GF-D8 (cell line): ENCODE measurements around the gene TLR8.

Experiments
- DNase-seq: peaks from one replicate; lab custom pipeline; 2025; lab: John Stamatoyannopoulos, UW

TLR8 gene

GRCh38 chrX:12906046-12906761 lies at the start of gene TLR8:
Gene TLR8 (plus strand): TSS chrX:12906620. CDS start chrX:12906707, 87 bp downstream.
- DNase-seq = no peak

- DNase-seq = no peak
Measured at GRCh38 chrX:12865359-12865758, 41.1 kb upstream of the TLR8 start.

DNA sequence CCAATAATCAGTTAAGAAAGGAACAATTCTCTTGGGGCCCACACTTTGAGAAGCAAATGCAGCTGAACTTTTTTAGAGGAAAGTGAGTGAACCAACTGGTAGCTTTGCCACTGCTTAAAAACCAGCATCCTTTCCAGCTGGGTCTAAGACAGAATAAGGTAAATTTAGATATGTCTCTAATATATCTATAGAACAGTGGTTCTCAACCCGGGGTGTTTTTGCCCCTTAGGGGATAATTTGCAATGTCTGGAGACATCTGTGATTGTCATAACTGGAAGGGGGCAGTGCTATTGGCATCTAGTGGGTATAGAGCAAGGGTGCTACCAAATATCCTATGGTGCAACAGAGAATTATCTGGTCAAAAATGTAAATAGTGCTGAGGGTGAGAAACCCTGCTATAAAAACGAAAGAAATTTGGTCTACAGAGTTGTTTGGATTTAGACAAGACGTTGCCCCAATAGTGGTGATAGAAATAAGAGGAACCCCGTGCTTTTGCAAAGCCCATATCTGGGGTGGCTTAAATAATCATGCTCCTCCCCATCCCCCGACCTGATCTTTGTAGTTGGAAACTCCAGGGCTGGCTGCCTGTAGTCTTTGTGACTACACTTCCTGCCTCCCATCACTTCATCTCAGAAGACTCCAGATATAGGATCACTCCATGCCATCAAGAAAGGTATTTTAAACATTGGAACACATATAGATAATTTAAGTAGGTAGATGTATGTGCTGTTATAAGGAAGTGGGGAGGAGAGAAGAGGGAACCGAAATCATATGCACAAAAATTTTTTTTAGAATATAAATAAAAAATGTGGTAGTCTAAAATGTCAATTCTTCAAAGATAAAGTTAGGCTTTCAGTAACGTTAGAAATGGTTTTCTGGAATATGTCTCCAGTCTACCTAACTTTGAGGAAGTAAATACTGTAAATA lies 39.7 kb upstream of the TLR8 start, which contains the start of gene TLR7:
Gene TLR7, plus strand, starts transcription at position 622 of the 927 bp plus-strand sequence. CDS start 507 bp downstream, outside the sequence.
- DNase-seq = no peak

DNA sequence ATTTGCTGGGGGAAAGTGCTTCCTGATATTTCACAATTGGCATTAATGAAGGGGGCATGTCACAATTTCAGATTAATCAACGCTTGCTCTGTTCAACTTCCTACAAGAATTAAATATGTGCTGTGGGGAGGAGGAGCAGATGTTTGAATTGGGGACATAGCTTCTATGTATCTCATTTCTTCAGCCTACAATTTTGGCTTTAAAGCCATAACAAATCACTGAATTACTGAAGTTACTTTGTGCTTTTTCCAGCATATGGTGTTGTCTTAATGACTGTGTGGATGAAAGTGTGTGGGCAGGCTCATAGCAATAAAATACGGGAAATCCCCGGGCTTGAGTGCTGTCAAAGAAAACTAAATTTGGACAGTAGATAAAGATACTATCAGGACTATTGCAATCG lies 38.7 kb upstream of the TLR8 start:
- no peak for DNase-seq

DNA sequence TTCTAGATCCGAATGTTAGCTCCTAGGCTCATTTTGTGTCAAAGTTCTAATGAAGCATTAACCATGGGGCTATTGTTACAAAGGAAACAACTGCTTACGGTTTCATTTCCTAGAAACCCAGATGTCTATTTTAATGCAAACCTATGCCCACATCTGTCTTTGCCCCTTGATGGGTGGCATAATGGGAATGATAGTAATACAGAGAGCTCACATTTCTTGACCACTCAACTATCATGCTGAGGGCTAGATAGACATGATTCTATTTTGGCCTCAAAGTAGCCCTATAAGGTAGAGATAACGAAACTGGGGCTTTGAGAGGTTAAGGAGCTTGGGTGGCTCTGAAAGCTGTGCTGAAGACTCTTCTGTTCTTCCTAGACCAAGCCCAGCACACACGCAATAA lies 37.7 kb upstream of the TLR8 start:
- DNase-seq = no peak

GRCh38 chrX:12871257-12871656 lies 35.2 kb upstream of the TLR8 start:
- DNase-seq = no peak

DNA sequence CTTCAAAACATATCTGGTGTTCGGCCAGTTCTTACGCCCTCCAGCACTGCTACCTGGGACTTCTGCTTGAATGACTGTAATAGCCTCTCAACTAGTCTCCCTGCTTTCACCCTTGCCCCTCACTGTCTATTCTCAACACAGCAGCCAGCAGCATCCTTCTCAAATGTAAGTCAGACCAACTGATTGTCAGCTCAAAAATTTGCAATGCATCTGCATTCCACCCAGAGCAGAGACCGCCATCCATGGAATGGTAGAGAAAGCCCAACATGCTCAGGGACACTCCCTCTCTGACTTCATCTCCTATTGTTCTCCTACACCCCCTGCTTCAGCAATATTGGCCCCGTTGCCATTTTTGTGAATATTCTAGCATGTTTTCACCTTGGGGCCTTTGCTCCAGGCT lies 33.7 kb upstream of the TLR8 start:
- no peak for DNase-seq

GRCh38 chrX:12874581-12874980 lies 31.8 kb upstream of the TLR8 start:
- DNase-seq = no peak

- no peak for DNase-seq
Measured at GRCh38 chrX:12877386-12877785, 29.0 kb upstream of the TLR8 start.

DNA sequence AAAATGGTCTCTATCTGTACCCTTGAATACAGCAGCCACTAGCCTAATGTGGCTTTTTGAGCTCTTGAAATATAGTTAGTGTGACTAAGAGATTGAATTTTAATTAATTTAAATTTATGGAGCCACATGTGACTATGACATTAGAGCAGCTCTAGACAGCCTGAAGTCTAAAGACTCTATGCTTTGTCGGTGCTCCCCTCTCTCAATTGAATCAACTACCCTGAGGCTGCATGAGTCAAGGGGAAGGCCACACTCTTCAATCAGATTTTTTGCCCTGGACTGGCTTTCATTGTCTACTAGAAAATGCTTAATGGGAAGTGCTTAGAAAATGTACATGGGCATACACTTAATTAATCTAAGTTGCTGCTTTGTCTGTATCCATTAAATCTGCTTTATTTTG lies 27.9 kb upstream of the TLR8 start:
- no peak for DNase-seq

GRCh38 chrX:12881914-12882313 lies 24.5 kb upstream of the TLR8 start:
- DNase-seq = no peak

DNA sequence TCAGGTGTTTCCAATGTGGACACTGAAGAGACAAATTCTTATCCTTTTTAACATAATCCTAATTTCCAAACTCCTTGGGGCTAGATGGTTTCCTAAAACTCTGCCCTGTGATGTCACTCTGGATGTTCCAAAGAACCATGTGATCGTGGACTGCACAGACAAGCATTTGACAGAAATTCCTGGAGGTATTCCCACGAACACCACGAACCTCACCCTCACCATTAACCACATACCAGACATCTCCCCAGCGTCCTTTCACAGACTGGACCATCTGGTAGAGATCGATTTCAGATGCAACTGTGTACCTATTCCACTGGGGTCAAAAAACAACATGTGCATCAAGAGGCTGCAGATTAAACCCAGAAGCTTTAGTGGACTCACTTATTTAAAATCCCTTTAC lies 20.9 kb upstream of the TLR8 start:
- no peak for DNase-seq

- DNase-seq = no peak
Measured at GRCh38 chrX:12886545-12886944, 19.9 kb upstream of the TLR8 start.

DNA sequence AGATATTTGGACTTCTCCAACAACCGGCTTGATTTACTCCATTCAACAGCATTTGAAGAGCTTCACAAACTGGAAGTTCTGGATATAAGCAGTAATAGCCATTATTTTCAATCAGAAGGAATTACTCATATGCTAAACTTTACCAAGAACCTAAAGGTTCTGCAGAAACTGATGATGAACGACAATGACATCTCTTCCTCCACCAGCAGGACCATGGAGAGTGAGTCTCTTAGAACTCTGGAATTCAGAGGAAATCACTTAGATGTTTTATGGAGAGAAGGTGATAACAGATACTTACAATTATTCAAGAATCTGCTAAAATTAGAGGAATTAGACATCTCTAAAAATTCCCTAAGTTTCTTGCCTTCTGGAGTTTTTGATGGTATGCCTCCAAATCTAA lies 19.3 kb upstream of the TLR8 start:
- DNase-seq = no peak

DNA sequence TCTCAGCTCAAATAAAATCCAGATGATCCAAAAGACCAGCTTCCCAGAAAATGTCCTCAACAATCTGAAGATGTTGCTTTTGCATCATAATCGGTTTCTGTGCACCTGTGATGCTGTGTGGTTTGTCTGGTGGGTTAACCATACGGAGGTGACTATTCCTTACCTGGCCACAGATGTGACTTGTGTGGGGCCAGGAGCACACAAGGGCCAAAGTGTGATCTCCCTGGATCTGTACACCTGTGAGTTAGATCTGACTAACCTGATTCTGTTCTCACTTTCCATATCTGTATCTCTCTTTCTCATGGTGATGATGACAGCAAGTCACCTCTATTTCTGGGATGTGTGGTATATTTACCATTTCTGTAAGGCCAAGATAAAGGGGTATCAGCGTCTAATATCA lies 18.7 kb upstream of the TLR8 start:
- no peak for DNase-seq

- no peak for DNase-seq
Measured at GRCh38 chrX:12890467-12890866, 16.0 kb upstream of the TLR8 start.

DNA sequence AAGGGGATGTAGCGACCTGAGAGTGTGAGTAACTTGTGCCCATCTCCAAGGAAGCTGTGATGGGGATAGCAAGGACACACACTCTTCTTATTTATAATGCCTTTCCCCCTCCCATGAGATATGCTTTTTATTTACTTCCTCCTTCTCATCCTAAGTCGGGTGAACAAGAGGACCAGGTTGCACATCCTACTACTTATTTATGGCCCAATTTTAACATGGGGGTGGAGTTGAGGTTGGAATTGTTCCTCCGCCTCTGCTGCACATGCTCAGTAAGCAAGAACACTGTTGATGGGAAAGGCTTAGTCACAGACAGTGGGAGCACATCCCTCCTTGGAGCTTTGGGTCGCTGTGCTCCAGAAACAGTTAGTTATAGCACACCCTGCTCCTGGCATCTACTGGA lies 15.2 kb upstream of the TLR8 start:
- DNase-seq = no peak

DNA sequence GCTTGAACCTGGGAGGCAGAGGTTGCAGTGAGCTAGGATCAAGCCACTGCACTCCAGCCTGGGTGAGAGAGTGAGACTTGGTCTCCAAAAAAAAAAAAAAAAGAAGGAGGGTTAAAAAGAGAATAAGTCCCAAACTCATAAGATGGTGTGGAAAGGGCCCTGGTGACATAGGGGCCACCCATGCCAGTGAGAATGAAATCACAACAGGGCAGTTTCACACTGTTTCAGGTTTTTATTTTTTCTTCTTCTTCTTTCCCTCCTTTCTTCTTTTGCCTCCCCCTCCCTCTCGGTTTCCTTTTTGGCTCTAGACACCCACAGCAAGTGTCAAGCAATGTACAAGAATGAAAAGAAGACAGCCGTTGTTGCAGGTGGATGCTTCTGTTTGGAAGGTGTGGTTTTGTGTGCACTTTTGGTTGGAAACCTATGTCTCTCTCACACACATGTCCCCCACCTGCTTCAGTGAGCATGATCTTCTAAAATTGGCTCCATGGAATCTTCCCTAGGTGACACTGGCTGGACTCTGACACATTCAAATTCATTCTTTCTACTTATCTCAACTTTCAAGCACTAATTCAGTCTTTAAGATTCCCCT lies 14.4 kb upstream of the TLR8 start:
- no peak for DNase-seq

- no peak for DNase-seq
Measured at GRCh38 chrX:12892716-12893115, 13.7 kb upstream of the TLR8 start.

- DNase-seq = no peak
Measured at GRCh38 chrX:12894074-12895030, 12.1 kb upstream of the TLR8 start.

- no peak for DNase-seq
Measured at GRCh38 chrX:12895866-12896265, 10.6 kb upstream of the TLR8 start.

DNA sequence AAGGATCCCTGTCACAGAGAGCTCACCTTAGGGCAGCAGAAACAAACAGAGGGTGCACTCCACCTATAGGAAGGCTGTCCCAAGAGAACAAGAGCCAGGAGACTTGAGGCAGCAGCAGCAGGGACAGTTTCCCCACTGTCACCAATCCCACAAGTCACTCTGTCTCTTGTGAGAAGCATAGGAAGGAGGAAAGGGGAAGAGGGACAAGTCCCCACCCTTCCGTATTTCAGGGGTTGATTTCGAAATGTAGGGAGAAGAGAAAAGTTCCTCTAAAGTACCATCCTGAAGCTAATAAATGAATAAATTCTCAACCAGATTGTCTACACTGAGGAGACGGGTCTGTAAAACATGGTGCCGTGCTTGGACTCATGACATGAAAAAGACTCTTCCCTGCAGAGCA lies 9.5 kb upstream of the TLR8 start:
- no peak for DNase-seq
